OCI-LY7 (cell line): ENCODE data around the gene ECSIT. TPM values are rescaled to one million over a fixed set of nuclear protein-coding genes. Genes with fewer than 3 reads are reported as not detected.
A peak's percentile ranks its signal among the peaks of the same experiment; 100 is the strongest.

Experiments used
- BruUV-seq: library from RNA; stranded (reverse); fragments of 400-500 nt; replicated peaks from 2 replicates; lab custom pipeline; 2021; lab: Mats Ljungman, UMichigan
- CTCF ChIA-PET: fragments of 300-600 bp; sonication (Branson Sonifier 250); formaldehyde crosslinking; loops from one replicate; lab custom pipeline; 2022; ENCODE audit warnings: antibody characterized with exemption; ENCODE audit not compliant: unreplicated experiment; lab: Charles Lee
- POLR2A ChIA-PET: fragments of 300-600 bp; sonication (Branson Sonifier 250); formaldehyde crosslinking; loops from one replicate; lab custom pipeline; 2022; ENCODE audit warnings: antibody characterized with exemption; lab: Charles Lee
- DNase-seq: peaks from one replicate; pipeline ENCODE4 v3.0.0-alpha.2; 2015; ENCODE audit warnings: low spot score
- H2AFZ ChIP-seq: fragments of 200-600 bp; sonication (generic), shearing (Covaris generic); 2 replicates; pipeline ENCODE4 v1.6.1; 2014; ENCODE audit warnings: mild to moderate bottlenecking, antibody characterized with exemption, low read length, moderate library complexity
- H3K27ac ChIP-seq: fragments of 200-600 bp; sonication (generic); 2 replicates; pipeline ENCODE4 v1.5.1; 2014; ENCODE audit warnings: mixed run types, low read depth, mild to moderate bottlenecking, moderate library complexity, low read length, inconsistent platforms; ENCODE audit not compliant: poor library complexity, severe bottlenecking
- H3K36me3 ChIP-seq: fragments of 200-600 bp; sonication (generic); 2 replicates; pipeline ENCODE4 v1.6.1; 2014; ENCODE audit warnings: mild to moderate bottlenecking, antibody characterized with exemption, low read length, moderate library complexity, mixed read lengths; ENCODE audit not compliant: insufficient read depth
- H3K4me1 ChIP-seq: fragments of 200-600 bp; sonication (generic); 2 replicates; pipeline ENCODE4 v1.5.1; 2014; ENCODE audit warnings: mild to moderate bottlenecking, low read length; ENCODE audit not compliant: insufficient read depth, poor library complexity, severe bottlenecking
- H3K4me2 ChIP-seq: fragments of 200-600 bp; sonication (generic); 2 replicates; pipeline ENCODE4 v1.6.1; 2014; ENCODE audit warnings: mild to moderate bottlenecking, low read length
- H3K4me3 ChIP-seq: fragments of 200-600 bp; sonication (generic); 2 replicates; pipeline ENCODE4 v1.5.1; 2014; ENCODE audit warnings: mild to moderate bottlenecking, low read depth, low read length; ENCODE audit not compliant: poor library complexity, severe bottlenecking
- H3K79me2 ChIP-seq: fragments of 200-600 bp; sonication (generic); 2 replicates; pipeline ENCODE4 v1.6.1; 2016; ENCODE audit warnings: low read depth, mild to moderate bottlenecking, low read length, moderate library complexity, mixed read lengths; ENCODE audit not compliant: insufficient read depth
- H3K9me2 ChIP-seq: fragments of 200-600 bp; sonication (generic); 2 replicates; pipeline ENCODE4 v1.6.1; 2016; ENCODE audit warnings: mild to moderate bottlenecking, low read length, mixed read lengths; ENCODE audit not compliant: insufficient read depth
- H3K9me3 ChIP-seq: fragments of 200-600 bp; sonication (generic); 2 replicates; pipeline ENCODE4 v1.6.1; 2014; ENCODE audit warnings: mild to moderate bottlenecking, mixed run types, low read length, mixed read lengths
- H4K20me1 ChIP-seq: fragments of 200-600 bp; sonication (generic); 2 replicates; pipeline ENCODE4 v1.6.1; 2014; ENCODE audit warnings: mild to moderate bottlenecking, antibody characterized with exemption, low read length, moderate library complexity, mixed read lengths; ENCODE audit not compliant: insufficient read depth
- EZH2phosphoT487 ChIP-seq: fragments of 200-600 bp; sonication (generic); IDR thresholded peaks from 2 replicates; pipeline ENCODE4 v1.6.1; 2018; ENCODE audit warnings: low read depth, borderline replicate concordance, mild to moderate bottlenecking, mixed run types, antibody characterized with exemption, low read length, moderate library complexity, mixed read lengths
- intact Hi-C: fragments of 100-400 bp; cut with micrococcal nuclease; formaldehyde crosslinking; loops from one replicate; pipeline ENCODE4 v1.10.0; 2022; ENCODE audit not compliant: unreplicated experiment
- total RNA-seq, 2 experiments: library from RNA; depleted of rRNA in 1 of 2; stranded (reverse); fragments of >200 nt in 1 of 2; shearing (Covaris generic) in 1 of 2; gene quantifications; 2 replicates each; pipeline ENCODE4 v1.2.3, GENCODE V29; 2014 to 2022
- TF ChIP-seq, protein P1 (sequence below): fragments of 200-600 bp; sonication (generic); conservative IDR thresholded peaks from 2 replicates; pipeline ENCODE4 v1.5.1; 2014; ENCODE audit warnings: mild to moderate bottlenecking, antibody characterized with exemption, low read length, moderate library complexity, mixed read lengths

The ECSIT gene
- total RNA-seq, 2 experiments from 2014 or later = 40.6 to 59.5 TPM

DNA sequence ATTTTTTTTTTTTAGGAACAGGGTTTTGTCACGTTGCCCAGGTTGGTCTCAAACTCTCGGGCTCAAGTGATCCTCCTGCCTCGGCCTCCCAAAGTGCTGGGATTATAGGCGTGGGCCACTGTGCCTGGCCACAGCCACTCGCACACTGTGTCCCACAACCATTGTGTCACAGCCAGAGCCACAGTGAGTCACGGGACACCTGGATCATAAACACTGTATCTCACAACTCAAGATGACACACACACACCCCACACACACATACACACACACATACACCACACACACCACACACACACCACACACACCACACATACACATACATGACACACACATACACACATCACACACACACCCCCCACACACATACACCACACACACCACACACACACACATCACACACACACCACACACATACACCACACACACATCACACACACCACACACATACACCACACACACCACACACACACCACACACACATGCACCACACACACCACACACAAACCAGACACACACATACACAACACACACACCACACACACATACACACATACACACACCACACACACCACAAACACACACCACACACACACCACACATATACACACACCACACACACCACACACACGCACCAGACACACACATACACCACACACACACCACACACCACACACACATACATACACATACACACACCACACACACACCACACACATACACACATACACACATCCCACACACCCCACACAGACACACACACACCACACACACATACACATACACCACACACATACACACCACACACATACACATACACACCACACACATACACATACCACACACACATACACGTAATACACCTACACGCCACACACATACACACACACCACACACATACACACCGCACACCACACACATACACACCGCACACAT, 64.3 kb downstream of the ECSIT start:
- intact Hi-C loops = no loop called here
- Histone ChIP-seq H3K36me3 (no peaks in the 10 kb centered on the region), H3K4me1 (no peaks in the 10 kb centered on the region), H3K9me2 (no peaks in the 10 kb centered on the region), H3K4me2 (no peak overlapping the region), H4K20me1 (no peaks in the 10 kb centered on the region), H2AFZ (no peak overlapping the region), H3K4me3 (no peak overlapping the region), H3K9me3 (no peaks in the 10 kb centered on the region), H3K79me2 (no peaks in the 10 kb centered on the region), H3K27ac (no peak overlapping the region)
- TF ChIP-seq EZH2phosphoT487 = no peak
- TF ChIP-seq, protein P1, sequence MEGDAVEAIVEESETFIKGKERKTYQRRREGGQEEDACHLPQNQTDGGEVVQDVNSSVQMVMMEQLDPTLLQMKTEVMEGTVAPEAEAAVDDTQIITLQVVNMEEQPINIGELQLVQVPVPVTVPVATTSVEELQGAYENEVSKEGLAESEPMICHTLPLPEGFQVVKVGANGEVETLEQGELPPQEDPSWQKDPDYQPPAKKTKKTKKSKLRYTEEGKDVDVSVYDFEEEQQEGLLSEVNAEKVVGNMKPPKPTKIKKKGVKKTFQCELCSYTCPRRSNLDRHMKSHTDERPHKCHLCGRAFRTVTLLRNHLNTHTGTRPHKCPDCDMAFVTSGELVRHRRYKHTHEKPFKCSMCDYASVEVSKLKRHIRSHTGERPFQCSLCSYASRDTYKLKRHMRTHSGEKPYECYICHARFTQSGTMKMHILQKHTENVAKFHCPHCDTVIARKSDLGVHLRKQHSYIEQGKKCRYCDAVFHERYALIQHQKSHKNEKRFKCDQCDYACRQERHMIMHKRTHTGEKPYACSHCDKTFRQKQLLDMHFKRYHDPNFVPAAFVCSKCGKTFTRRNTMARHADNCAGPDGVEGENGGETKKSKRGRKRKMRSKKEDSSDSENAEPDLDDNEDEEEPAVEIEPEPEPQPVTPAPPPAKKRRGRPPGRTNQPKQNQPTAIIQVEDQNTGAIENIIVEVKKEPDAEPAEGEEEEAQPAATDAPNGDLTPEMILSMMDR = no peak
- DNase-seq = no peak
- no TSS peak for BruUV-seq
- POLR2A ChIA-PET = interaction anchor here (0.7 kb wide), 1 partner anchor 65 kb away, joined by 3 read pairs; the partner anchor contains the start of gene ECSIT
- CTCF ChIA-PET = no interaction called here

DNA sequence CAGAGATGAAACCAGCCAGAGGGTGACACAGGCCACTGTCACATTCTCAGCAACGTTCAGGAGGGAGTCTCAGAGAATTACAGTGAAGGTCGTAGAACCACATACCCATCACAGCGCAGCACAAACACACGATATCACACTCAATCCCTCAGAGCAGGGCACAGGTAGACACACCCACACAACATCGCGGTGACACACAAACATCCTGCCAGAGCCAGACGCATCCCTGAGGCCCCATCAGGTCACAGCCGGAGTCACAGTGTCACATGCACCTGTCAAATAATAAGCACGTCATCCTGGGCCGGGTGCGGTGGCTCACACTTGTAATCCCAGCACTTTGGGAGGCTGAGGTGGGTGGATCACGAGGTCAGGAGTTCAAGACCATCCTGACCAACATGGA, 65.5 kb downstream of the ECSIT start:
- H3K4me1 ChIP-seq = no peaks in the 10 kb centered on the region
- ChIA-PET POLR2A (no interaction called here), CTCF (no interaction called here)
- H3K4me3 ChIP-seq = no peak overlapping the region
- no peaks in the 10 kb centered on the region for H3K9me2 ChIP-seq
- no peak overlapping the region for H2AFZ ChIP-seq
- no peak overlapping the region for H3K4me2 ChIP-seq
- H4K20me1 ChIP-seq = no peaks in the 10 kb centered on the region
- BruUV-seq = no TSS peak
- no peak for TF ChIP-seq EZH2phosphoT487
- TF ChIP-seq, protein P1 = no peak
- H3K9me3 ChIP-seq = no peaks in the 10 kb centered on the region
- peak; percentile 38 for DNase-seq
- no peaks in the 10 kb centered on the region for H3K79me2 ChIP-seq
- intact Hi-C loops = no loop called here
- H3K27ac ChIP-seq = no peak overlapping the region
- H3K36me3 ChIP-seq = no peaks in the 10 kb centered on the region

DNA sequence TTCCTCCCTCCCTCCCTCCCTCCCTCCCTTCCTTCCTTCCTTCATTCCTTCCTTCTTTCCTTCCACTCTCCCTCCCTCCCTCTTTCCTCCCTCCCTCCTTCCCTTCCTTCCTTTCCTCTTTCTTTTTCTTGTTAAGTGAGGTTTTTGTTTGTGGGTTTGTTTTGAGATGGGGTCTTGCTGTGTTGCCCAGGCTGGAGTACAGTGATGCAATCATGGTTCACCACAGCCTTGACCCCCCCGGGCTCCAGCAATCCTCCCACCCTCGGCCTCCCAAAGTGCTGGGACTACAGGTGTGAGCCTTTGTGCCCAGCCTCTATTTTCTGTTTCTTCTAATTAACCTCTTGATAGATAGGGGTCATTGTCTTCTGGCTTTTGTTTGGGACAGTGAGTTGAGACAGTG, 67.5 kb downstream of the ECSIT start:
- DNase-seq = no peak
- H3K4me3 ChIP-seq = no peak overlapping the region
- H4K20me1 ChIP-seq = no peaks in the 10 kb centered on the region
- no peaks in the 10 kb centered on the region for H3K4me1 ChIP-seq
- intact Hi-C loops = no loop called here
- no TSS peak for BruUV-seq
- no peaks in the 10 kb centered on the region for H3K79me2 ChIP-seq
- no peaks in the 10 kb centered on the region for H3K9me3 ChIP-seq
- CTCF ChIA-PET = no interaction called here
- POLR2A ChIA-PET = interaction anchor here (0.6 kb wide), 1 partner anchor 9 kb away, joined by 5 read pairs; no protein-coding TSS in a partner anchor
- no peaks in the 10 kb centered on the region for H3K9me2 ChIP-seq
- no peak overlapping the region for H3K4me2 ChIP-seq
- TF ChIP-seq EZH2phosphoT487 = no peak
- TF ChIP-seq, protein P1 = no peak
- H2AFZ ChIP-seq = no peak overlapping the region
- no peak overlapping the region for H3K27ac ChIP-seq
- no peaks in the 10 kb centered on the region for H3K36me3 ChIP-seq
